Activated CD4-positive, alpha-beta T cell treated with anti-CD3 and anti-CD28 coated beads, Interleukin-2, amount 10 ng/mL, durations not matched to agents 7 days and 5 days (primary cell): Measurements from ENCODE around the gene DDX1. TPM values are rescaled to one million over a fixed set of nuclear protein-coding genes. Genes with fewer than 3 reads are reported as not detected.

Source experiments
- CTCF ChIA-PET: fragments of 350-600 bp; sonication (Branson Sonifier 250); formaldehyde crosslinking; loops from one replicate; lab custom pipeline; 2021; ENCODE audit warnings: antibody characterized with exemption; lab: Charles Lee
- POLR2A ChIA-PET: fragments of 350-600 bp; sonication (Branson Sonifier 250); formaldehyde crosslinking; loops from one replicate; lab custom pipeline; 2021; ENCODE audit warnings: antibody characterized with exemption; lab: Charles Lee
- DNase-seq: peaks from one replicate; pipeline ENCODE4 v3.0.0-alpha.2; 2020
- H3K27ac Mint-ChIP-seq: one replicate; pipeline ENCODE4 v1.8.0; 2021; ENCODE audit warnings: mild to moderate bottlenecking, moderate library complexity, mixed read lengths
- H3K27me3 Mint-ChIP-seq: one replicate; pipeline ENCODE4 v1.8.0; 2021; ENCODE audit warnings: mixed read lengths
- H3K36me3 Mint-ChIP-seq: one replicate; pipeline ENCODE4 v1.8.0; 2021; ENCODE audit warnings: low read depth, mixed read lengths
- H3K4me1 Mint-ChIP-seq: one replicate; pipeline ENCODE4 v1.8.0; 2021; ENCODE audit warnings: mixed read lengths
- H3K4me3 Mint-ChIP-seq: one replicate; pipeline ENCODE4 v1.8.0; 2021; ENCODE audit warnings: mild to moderate bottlenecking, moderate library complexity, mixed read lengths
- H3K9me3 Mint-ChIP-seq: one replicate; pipeline ENCODE4 v1.8.0; 2021; ENCODE audit warnings: mixed read lengths
- total RNA-seq, 2 experiments: library from RNA; stranded (reverse); gene quantifications; one replicate each; pipeline ENCODE4 v1.2.3, GENCODE V29; 2021

Gene DDX1
- total RNA-seq, 2 experiments from 2014 or later: 64.1 to 65.7 TPM

- DNase-seq: no peak
- Mint-ChIP-seq H3K4me3 (no peak overlapping the region), H3K4me1 (no peaks in the 10 kb centered on the region), H3K27ac (no peak overlapping the region), H3K36me3 (peaks cover 65% of the 10 kb centered on the region), H3K27me3 (no peaks in the 10 kb centered on the region), H3K9me3 (peaks cover 10% of the 10 kb centered on the region)
- CTCF ChIA-PET: no interaction called here
- POLR2A ChIA-PET: no interaction called here
Measured at GRCh38 chr2:15623898-15624541, 32.4 kb downstream of the DDX1 start.

- Mint-ChIP-seq H3K9me3 (peaks cover 10% of the 10 kb centered on the region), H3K4me3 (no peak overlapping the region), H3K27me3 (no peaks in the 10 kb centered on the region), H3K27ac (no peak overlapping the region), H3K4me1 (no peaks in the 10 kb centered on the region), H3K36me3 (peaks cover 65% of the 10 kb centered on the region)
- DNase-seq: no peak
- ChIA-PET CTCF (no interaction called here), POLR2A (no interaction called here)
Measured at GRCh38 chr2:15624903-15625302, 33.2 kb downstream of the DDX1 start.

GRCh38 chr2:15625344-15626036 lies 33.8 kb downstream of the DDX1 start:
- CTCF ChIA-PET: no interaction called here
- Mint-ChIP-seq H3K27me3 (no peaks in the 10 kb centered on the region), H3K9me3 (peaks cover 10% of the 10 kb centered on the region), H3K4me1 (no peaks in the 10 kb centered on the region), H3K27ac (no peak overlapping the region), H3K36me3 (peaks cover 66% of the 10 kb centered on the region), H3K4me3 (no peak overlapping the region)
- POLR2A ChIA-PET: no interaction called here
- no peak for DNase-seq

GRCh38 chr2:15626126-15626525 lies 34.5 kb downstream of the DDX1 start:
- Mint-ChIP-seq H3K36me3 (peaks cover 64% of the 10 kb centered on the region), H3K9me3 (peaks cover 10% of the 10 kb centered on the region), H3K4me1 (no peaks in the 10 kb centered on the region), H3K4me3 (no peak overlapping the region), H3K27ac (no peak overlapping the region), H3K27me3 (no peaks in the 10 kb centered on the region)
- ChIA-PET CTCF (no interaction called here), POLR2A (no interaction called here)
- no peak for DNase-seq

- H3K27me3 Mint-ChIP-seq: no peaks in the 10 kb centered on the region
- peaks cover 61% of the 10 kb centered on the region for H3K36me3 Mint-ChIP-seq
- H3K27ac Mint-ChIP-seq: no peak overlapping the region
- no peaks in the 10 kb centered on the region for H3K4me1 Mint-ChIP-seq
- CTCF ChIA-PET: no interaction called here
- no peak for DNase-seq
- POLR2A ChIA-PET: no interaction called here
- H3K4me3 Mint-ChIP-seq: no peak overlapping the region
- H3K9me3 Mint-ChIP-seq: peaks cover 10% of the 10 kb centered on the region
Measured at GRCh38 chr2:15626967-15627366, 35.3 kb downstream of the DDX1 start.

DNA sequence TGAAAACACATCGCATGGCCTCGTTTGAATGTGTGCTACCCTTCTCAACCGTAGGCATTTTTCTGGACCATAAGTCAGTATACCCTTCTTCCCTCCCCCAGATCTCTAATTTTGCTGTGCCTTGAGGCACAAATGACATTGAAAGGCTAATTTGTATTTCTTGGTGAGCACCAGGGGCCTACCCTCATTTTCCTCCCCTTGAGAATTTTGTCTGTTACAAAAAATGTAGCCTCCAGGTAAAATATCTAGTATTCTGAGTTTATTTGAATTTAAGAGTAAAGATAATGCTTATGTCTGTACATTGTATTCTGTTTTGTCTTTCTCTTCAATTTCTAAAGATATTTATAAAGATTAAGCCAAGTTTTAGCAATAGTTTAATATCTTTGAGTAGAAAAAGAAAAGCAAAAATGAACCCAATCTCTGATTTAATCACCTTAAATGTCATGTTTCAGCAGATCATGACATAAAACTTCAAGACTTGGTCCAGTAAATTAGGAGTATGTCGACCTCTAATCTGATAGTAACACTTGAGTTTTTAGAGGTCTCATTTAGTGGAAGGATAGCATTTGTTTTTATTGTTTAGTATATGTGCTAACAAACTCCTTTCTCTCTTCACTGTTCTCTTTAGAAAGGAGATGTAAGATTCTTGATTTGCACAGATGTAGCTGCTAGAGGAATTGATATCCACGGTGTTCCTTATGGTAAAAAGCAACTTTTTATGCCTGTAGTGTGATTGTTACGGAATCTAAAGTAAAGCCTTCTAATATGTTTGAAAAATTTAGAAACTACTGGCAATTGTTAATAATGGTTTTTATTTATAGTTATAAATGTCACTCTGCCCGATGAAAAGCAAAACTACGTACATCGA lies 36.4 kb downstream of the DDX1 start:
- no peak for DNase-seq
- ChIA-PET POLR2A (no interaction called here), CTCF (no interaction called here)
- Mint-ChIP-seq H3K9me3 (peaks cover 10% of the 10 kb centered on the region), H3K36me3 (peaks cover 63% of the 10 kb centered on the region), H3K27ac (no peak overlapping the region), H3K4me3 (no peak overlapping the region), H3K27me3 (no peaks in the 10 kb centered on the region), H3K4me1 (no peaks in the 10 kb centered on the region)

- H3K9me3 Mint-ChIP-seq: peaks cover 4% of the 10 kb centered on the region
- ChIA-PET CTCF (no interaction called here), POLR2A (interaction anchor here (0.7 kb wide), 1 partner anchor 91 kb away, joined by 3 read pairs; no protein-coding TSS in a partner anchor)
- H3K4me3 Mint-ChIP-seq: no peak overlapping the region
- H3K36me3 Mint-ChIP-seq: peaks cover 56% of the 10 kb centered on the region
- H3K27me3 Mint-ChIP-seq: no peaks in the 10 kb centered on the region
- no peaks in the 10 kb centered on the region for H3K4me1 Mint-ChIP-seq
- DNase-seq: no peak
- H3K27ac Mint-ChIP-seq: no peak overlapping the region
Measured at GRCh38 chr2:15628899-15629855, 37.5 kb downstream of the DDX1 start.

DNA sequence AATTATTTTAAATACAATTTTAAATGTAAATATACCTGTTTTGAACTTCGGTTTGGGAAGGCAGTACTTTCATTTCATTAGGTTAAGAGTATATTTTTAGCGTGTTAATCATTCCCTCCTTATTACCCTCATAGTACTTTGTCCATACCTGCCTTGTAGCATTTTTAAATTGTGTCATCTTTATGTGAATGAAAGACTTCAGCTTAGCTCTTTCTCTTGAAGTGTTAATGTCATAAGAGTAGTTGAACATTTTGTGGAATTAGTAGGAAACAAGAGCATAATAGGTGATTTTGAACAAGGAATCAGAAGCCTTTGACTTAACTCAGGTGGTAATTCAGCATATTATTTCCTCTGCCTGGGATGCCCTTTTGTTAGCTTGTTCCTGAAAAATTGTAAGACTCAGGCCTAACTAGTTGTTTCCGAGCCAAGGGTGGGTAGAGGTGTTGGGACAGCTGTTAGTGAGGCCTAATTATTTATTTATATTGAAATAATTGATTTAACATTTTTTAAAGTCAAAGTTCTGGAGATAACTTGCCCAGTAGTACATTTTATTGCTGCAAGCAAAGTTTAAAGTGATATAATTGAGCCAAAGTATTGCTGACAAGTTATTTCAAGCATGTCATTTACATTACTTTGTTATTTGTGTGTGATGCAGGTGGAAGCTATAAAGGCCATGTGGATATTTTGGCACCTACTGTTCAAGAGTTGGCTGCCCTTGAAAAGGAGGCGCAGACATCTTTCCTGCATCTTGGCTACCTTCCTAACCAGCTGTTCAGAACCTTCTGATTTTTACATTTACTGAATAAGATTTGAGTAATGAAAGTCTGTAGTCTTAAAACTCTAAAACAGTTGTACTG lies 38.7 kb downstream of the DDX1 start:
- Mint-ChIP-seq H3K4me3 (no peak overlapping the region), H3K27me3 (no peaks in the 10 kb centered on the region), H3K36me3 (peaks cover 48% of the 10 kb centered on the region), H3K27ac (no peak overlapping the region), H3K4me1 (no peaks in the 10 kb centered on the region), H3K9me3 (no peaks in the 10 kb centered on the region)
- POLR2A ChIA-PET: no interaction called here
- no peak for DNase-seq
- CTCF ChIA-PET: interaction anchor here (0.6 to 1.4 kb wide), 2 partner anchors 37 to 306 kb away, joined by 4 to 6 read pairs; no protein-coding TSS in a partner anchor

- Mint-ChIP-seq H3K27ac (no peak overlapping the region), H3K9me3 (no peaks in the 10 kb centered on the region)
- no peak for DNase-seq
Measured at GRCh38 chr2:15630978-15631719, 39.5 kb downstream of the DDX1 start.

GRCh38 chr2:15631883-15632282 lies 40.2 kb downstream of the DDX1 start:
- DNase-seq: no peak
- Mint-ChIP-seq H3K27me3 (no peaks in the 10 kb centered on the region), H3K36me3 (peaks cover 35% of the 10 kb centered on the region), H3K27ac (no peak overlapping the region), H3K9me3 (no peaks in the 10 kb centered on the region), H3K4me3 (no peak overlapping the region), H3K4me1 (no peaks in the 10 kb centered on the region)
- CTCF ChIA-PET: interaction anchor here (0.8 to 1.8 kb wide), 2 partner anchors 10 to 19 kb away, joined by 4 to 5 read pairs; no protein-coding TSS in a partner anchor
- POLR2A ChIA-PET: no interaction called here

More at GRCh38 chr2:15630978-15631719, 39.5 kb downstream of the DDX1 start:
- POLR2A ChIA-PET: no interaction called here
- H3K36me3 Mint-ChIP-seq: peaks cover 42% of the 10 kb centered on the region
- CTCF ChIA-PET: interaction anchor here (0.6 to 1.8 kb wide), 3 partner anchors 11 to 305 kb away, joined by 4 to 6 read pairs (median 5); no protein-coding TSS in a partner anchor
- no peaks in the 10 kb centered on the region for H3K4me1 Mint-ChIP-seq
- H3K4me3 Mint-ChIP-seq: no peak overlapping the region
- no peaks in the 10 kb centered on the region for H3K27me3 Mint-ChIP-seq
